HG02840 (cell line): ENCODE measurements around the gene PARP12.

ENCODE experiments used
- ATAC-seq: cut with Tn5 transposase; IDR thresholded peaks from one replicate; pipeline ENCODE4 v1.9.1; 2021; ENCODE audit warnings: mild to moderate bottlenecking, moderate library complexity, moderate number of reproducible peaks; ENCODE audit not compliant: unreplicated experiment, low FRiP score

Gene PARP12

GRCh38 chr7:139993592-139993991, 69.2 kb downstream of the PARP12 start:
- no peak for ATAC-seq

- no peak for ATAC-seq
Observed at GRCh38 chr7:139993169-139993568, 69.6 kb downstream of the PARP12 start.

DNA sequence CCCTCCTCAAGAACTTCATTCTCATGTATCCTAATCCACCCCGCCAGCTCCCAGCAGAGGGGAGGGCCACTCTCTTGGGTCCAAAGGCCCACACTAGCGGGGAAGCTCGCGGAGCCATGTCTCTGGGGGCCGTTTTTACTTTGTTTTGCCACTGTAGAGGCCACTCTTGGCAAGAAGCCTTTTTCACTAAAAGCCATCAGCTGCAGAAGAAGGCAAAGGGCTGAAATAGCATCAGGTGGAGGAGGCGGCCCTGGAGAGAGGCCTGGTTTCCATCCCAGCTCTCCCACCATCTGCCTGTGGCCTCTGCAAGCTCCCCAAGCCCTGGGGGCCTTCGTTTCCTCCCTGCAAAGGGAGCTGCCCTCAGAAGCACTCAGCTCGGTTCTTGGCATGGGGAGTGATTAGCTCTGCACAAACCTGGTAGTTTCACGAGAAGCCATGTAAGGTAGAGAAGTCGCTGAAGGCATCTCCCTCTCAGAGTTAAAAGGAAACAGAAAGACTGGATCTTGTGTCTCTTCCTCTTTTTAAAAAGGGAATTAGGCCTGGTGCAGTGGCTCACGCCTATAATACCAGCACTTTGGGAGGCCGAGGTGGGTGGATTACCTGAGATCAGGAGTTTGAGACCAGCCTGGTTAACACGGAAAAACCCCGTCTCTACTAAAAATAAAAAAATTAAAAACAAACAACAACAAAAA, 70.3 kb downstream of the PARP12 start:
- no peak for ATAC-seq

DNA sequence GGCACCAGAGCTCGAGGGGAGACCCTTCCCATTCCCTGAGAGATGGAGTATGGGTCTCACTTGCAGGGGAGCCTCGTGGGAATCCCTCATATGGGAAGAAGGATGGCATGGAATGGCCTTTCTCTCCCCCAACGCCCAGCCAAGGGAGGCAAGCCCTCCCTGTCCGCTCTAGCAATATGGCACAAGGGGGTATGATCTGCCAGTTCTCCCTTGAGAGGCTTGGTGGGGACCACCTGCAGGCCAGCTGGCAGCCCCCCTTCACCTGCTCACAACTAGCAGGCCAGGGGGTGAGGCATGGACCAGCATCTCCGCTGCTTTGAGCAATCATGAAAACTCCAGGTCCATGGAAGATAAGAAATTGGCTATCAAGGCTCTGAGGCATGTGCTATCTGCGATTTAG, 70.8 kb downstream of the PARP12 start:
- no peak for ATAC-seq

- no peak for ATAC-seq
Observed at GRCh38 chr7:139991269-139991666, 71.5 kb downstream of the PARP12 start.

DNA sequence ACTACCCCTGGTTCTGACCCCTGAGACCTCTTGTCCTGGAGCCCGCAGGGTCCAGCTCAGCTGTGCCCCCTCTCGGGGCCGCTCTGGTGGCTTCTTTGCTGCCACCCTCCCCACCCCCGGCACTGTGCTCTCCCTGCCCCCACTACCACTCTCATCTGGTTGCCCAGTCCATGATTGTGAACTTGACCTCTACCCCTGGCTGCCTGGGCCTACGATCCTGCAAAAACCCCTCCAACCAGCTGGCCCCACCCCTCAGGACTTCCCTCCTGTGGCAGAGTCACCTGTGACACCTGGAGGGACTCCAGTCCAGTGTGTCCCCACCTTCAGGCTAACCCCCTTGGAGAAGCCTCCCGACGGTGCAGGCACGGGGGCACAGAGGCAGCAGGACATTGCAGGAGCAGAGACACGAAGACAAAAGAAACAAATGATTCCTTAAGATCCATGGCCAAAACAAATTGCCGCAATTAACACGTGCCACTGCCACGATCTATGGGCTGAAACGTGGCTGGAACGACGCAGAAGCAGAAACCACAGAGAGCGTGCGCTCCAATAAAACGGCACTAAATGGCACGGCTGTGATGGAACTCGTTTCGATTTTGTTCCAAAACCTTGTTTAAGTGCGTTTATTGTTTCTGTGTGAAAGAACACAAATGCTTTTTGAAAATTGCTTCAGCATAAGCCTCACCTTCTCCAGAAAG, 72.0 kb downstream of the PARP12 start:
- no peak for ATAC-seq

DNA sequence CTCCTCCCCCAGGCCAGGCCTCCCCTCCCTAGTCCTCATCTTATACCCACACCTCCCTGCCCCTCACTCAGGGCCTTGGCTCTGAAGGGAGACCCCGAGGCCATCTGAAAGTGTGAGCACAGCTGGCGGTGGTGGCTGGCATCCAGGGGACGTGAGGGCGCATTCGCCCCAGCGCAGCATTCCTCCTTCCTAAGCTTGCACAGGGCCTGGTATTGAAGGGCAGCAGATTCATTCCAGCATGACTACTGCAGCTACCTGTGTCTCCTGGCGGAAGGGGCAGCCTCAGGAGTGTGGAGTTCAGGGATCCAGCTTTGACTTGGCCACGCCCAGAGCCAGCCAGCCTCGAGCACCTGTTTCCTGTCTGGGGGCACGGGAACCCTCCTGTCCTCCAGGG, 72.6 kb downstream of the PARP12 start:
- ATAC-seq, result no peak

GRCh38 chr7:139989366-139990141, 73.2 kb downstream of the PARP12 start:
- ATAC-seq, result no peak

DNA sequence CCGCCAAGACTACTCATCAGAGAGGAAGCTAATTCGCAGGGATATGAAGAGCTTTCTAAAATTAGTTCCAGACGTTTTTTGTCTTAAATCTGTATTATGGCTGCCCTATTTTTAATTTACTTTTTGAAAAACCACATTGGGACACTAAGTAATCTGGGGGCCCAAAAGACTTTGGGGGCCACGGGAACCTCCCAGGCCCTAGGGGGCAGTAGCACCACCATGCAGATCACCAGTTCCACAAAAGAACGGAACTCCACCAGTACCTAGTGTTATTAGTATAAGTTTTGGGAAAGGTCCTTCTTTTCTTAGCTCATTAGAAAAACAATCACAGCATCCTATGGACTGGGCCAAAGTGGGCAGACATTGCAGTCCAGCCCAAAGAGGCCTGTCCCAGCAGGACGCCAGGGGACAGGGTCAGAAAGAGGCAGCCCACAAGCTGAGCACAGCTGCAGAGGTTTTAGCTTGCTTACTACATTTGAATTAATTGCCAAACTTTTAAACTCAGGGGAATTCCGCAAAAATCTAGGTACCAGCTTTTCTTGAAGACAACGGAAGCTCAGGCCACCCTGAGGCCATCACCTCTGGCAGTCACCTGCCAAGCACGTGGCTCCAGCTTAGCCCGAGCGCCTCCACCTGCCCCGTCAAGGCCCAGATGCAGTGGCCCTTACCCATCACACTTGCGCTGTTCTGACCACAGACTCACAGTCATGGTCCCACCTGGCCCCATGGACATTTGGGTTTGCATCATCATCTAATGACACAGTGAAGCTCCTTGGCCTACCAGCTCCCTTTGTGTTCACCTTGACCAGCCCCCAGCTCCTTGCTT, 74.8 kb downstream of the PARP12 start:
- ATAC-seq, result no peak

DNA sequence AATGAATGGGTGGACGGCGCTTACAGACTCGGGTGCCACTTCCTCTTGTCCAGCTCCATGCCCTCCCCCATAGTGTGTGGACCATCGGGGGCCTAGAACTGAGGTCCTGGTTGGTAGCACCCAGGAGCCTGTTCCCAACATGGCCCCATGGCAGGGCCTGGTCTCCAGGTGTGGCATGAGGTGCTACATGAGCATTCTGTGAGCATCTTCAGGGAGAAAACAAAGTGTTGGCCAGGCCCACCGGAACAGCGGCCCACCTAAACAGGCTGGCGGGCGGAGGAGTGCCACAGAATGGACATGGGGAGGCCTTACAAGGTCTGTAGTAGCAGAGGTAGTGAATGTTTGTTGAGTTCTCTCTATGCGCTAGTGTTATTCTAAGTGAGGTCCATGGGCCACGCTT, 76.9 kb downstream of the PARP12 start:
- ATAC-seq, result no peak

GRCh38 chr7:139984642-139985539, 77.9 kb downstream of the PARP12 start:
- ATAC-seq, result no peak

DNA sequence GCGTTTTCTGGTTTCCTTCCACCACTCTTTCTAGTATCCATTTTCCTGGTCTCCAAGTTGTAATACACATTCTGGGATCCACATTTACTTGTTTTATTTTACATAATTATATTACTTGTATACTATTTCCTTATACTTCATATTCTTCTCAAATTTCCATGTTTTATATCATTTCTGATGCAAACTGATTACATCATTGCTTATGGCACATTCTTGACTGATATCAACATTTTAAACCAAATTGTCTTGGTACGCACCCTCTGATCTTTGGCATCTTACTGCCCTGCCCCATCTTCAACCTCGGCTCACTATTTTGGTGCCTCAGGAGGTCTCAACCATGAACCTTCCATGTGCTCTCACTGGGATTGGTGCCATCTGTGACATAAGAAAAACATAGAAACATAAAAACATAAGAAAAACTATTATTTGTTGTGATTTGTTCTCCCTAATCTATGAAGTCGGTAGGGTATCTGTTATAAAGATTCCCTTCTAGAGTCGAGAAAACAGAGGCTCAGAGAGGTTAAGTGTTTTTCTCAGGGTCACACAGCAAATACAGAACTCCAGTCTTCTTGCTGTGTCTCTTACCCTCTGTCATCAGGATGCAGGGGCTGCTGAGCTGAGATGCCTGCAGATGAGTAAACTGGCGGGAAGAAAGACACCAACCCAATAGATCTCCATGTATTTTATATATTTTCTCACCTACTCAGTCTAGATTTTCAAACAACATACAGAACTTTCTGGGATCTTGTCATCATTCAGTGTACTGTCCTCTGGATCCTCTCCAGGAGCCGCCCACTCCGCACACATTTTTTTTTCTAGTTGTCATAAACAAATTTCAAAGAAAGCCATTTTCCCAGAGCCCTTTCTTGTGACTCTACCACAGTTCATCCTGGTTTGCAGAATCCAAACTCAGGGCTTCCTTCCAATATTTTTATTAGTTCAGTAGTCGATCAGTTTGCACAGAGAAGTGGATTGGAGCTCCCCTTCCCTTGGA, 79.5 kb downstream of the PARP12 start:
- no peak for ATAC-seq

DNA sequence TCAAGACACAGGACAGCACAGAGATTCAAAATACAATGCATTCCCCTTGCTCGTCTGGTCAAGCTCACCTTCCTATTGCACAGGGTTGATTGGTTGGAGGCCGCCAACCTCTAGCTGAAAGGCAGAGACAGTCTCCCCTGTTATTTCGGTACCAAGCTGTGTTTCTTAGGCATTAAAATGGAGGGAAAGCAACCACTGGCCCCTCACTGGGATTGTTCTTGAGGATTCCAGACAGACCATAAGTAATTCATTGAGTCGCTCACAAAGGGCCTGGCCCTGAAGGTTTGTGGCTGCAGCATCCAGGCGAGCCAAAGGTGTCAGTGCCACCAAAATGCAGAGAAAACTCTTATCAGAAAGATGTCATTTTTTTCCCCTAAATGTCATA, 81.2 kb downstream of the PARP12 start:
- ATAC-seq, result no peak

GRCh38 chr7:139976838-139977656, 85.7 kb downstream of the PARP12 start:
- no peak for ATAC-seq

DNA sequence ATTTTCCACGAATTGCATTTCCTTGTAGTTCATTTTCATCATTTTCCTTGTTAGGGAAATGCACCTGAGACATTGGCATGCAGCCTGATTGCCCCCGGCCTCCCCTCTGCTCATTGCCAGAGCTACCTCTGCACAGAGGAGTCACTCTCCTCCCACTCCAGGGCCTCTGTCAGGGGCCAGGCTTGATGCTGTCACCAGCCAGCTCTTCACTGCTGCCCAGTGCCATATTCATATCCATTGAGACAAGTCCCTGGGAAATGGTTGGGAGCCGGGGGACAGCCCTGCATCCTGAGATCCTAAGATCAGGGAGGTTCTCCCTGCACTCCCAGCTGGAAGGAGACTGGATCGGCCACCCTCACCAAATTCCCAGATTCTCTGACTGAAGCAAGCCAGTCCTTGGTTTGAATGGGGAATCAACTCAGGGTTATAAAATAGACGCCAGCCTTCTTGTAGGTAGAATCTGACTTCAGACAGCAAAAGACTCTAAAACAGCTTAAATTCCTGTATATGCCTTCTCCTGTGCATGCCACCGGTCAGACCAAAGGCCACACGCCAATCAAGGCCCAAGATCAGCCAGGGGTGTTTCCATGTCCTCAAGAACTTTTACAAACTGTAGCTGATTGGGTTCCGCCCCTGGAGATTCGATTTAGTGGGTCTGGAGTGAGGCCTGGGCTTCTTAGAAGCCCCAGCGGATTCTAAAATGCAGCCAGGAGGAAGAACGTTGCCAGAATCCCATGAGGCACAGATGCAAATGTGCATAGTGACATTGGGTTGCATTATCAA, 86.5 kb downstream of the PARP12 start:
- no peak for ATAC-seq

DNA sequence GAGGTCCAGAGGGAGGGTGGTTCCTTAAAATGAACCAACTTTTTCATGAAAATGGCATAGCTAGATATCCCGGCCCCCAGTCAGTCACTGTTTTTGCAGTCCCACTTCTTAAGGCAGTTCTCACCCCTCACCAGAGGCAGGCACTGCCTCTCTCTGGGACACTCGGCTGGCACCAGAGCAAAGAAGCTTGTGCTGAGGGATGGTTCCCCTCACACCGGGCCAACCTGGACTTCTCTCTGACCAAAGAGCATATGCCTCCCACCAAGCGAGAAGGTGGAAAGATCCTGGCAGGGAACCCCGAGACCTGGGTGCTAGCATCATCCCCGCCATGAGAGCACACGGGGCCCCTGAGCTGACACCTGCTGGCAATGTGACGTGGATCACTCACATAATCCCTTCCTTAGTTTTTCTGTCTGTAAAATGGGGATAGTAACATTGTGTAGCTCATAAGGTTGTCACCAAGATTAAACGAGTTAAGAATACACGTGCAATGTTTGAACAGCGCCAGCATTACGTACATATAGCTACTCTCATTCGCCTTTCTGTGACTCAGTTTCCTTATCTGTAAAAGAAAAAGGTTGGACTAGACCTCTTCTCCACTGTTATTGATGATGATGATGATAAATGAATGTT, 88.5 kb downstream of the PARP12 start:
- ATAC-seq, result no peak
